ENCODE data around the gene CIAO3.
A peak's percentile ranks its signal among the peaks of the same experiment; 100 is the strongest.

The CIAO3 gene

DNA sequence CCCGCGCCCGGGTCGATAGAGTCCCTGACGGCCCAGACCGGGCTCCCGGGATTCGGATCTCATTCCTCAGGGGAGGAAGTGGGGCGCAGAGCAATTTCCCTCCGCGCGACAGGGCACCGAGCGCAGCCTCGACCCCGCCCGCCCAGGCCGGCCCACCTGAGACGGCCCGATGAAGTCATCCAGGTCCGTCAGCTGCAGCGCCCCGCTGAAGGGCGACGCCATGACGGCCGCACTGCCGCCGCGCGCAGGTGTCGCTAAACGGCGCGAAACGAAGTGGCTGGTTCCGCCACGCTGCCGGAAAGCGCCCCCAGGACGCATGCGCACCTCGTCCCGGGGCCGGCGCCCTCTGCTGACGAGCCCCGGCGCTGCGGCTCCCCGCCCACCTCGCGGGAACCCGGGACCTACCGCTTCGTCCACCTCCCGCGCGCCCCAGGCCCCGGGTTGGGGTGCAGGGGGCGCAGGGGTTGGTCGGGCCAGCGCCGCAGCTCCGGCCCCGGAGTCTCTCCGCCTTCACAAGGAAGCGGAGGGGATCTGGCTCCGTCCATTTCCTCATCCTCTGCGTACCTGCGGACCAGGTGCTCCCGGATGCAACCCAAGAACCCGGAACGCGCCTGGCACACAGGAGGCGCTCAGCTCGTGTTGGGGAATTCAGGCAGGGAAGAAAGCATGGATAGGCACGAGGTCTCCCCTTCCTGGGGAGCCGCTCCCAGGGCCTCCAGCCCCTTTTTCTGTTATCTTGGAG is at the start of gene CIAO3:
CIAO3 (minus strand) TSS at position 234 of the 742 bp plus-strand sequence; CDS start at position 222, 12 bp downstream.
- DNase-seq (ENCODE audit: low read depth, low spot score), result no peak

DNA sequence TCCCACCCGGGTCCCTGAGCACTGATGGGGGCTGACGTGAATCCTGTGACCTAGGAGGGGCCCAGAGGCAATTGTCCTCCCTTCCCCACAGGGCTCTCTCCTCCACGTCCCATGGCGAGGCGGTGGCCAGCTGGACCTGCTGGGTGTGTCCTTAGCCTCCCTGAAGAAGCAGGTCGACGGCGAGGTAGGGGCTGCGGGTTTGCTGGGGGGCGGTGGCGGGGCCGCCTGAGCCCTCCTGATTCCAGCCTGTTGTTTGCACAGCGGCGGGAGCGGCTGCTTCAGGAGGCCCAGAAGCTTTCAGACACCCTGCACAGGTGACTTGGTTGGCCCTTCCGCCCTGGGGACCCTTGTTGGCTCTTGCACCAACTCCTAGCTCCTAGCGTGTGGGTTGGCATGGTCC is 49.3 kb upstream of the CIAO3 start:
- DNase-seq (ENCODE audit: low read depth, low spot score), result no peak

DNA sequence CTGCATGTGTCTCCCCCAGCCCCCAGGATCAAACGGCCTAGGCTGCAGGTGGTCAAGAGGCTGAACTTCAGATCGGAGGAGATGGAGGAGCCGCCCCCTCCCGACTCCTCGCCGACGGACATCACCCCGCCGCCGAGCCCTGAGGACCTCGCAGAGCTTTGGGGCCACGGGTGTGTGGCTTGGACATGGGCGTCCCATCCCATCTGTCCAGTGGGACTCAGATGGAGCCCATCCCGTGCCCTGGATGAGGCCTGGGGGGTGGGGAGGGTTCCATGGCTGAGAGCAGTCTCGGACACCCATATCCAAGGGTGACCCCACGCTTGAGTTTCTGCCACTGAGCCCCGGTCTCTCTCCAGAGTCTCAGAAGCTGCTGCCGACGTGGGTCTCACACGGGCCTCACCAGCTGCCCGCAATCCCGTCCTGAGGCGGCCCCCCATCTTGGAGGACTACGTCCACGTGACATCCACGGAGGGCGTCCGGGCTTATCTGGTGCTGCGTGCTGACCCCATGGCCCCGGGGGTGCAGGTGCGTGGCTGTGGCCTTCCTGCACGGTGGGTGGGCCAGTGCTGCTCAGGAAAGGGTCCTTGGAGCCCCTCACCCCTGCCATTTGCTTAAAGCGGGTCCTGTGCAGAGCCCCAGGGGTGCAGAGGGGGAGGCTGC is 48.5 kb upstream of the CIAO3 start:
- DNase-seq (ENCODE audit: low read depth, low spot score), result no peak

DNA sequence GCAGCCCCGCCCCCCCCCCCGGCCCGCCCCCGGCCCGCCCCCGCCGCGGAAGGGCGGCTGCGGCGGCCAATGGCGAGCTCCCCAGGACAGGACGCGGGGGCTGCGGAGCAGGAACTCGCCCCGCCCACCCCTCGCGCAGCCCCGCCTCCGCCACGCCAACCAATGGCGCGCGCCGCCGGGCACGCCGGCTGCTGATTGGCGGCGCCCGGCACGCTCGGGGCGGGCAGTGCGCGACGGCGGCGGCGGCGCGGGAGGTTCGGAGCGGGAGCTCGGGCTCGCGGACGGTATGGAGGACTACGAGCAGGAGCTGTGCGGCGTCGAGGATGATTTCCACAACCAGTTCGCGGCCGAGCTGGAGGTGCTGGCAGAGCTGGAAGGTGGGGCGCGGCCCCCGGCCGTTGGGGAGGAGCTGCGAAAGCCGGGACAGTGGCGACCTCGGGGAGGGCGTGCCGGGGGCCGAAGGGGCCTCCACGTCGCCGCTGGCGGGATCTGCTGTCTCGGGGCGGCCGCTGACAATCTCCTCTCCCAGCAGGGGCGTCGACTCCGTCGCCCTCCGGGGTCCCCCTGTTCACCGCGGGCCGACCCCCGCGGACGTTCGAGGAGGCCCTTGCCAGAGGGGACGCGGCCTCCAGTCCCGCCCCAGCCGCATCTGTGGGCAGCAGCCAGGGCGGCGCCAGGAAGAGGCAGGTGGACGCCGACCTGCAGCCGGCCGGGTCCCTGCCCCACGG is 47.8 kb upstream of the CIAO3 start, which contains the start of gene CHTF18:
CHTF18 (plus strand) TSS at position 222 of the 728 bp plus-strand sequence; CDS start at position 287, 65 bp downstream.
- DNase-seq (ENCODE audit: low read depth, low spot score), result peak; percentile 28

DNA sequence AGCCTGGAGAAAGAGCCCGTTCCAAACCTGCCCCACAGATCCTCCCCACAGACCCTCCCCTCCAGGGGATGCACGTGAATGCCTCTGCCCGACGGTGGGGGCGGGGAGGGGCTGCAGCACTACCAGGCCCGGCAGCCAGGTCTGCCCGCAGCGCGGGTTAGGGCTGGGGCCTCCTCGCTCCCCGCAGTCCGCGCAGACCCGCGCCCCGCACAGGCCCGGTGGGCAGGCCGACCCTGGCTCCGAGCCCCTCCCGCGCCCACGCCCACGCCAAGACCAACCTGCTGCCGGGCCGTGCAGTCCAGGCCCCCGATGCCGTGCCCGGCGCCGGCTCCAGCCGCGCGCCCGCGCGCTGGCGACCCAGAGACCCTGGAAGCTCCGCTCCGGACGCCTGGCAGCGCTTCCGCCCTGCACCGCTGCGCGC is 47.2 kb upstream of the CIAO3 start, which contains the start of gene RPUSD1:
RPUSD1 (minus strand) TSS at position 404 of the 421 bp plus-strand sequence. CDS start 644 bp downstream, outside the sequence.
- no peak for DNase-seq (ENCODE audit: low read depth, low spot score)

DNA sequence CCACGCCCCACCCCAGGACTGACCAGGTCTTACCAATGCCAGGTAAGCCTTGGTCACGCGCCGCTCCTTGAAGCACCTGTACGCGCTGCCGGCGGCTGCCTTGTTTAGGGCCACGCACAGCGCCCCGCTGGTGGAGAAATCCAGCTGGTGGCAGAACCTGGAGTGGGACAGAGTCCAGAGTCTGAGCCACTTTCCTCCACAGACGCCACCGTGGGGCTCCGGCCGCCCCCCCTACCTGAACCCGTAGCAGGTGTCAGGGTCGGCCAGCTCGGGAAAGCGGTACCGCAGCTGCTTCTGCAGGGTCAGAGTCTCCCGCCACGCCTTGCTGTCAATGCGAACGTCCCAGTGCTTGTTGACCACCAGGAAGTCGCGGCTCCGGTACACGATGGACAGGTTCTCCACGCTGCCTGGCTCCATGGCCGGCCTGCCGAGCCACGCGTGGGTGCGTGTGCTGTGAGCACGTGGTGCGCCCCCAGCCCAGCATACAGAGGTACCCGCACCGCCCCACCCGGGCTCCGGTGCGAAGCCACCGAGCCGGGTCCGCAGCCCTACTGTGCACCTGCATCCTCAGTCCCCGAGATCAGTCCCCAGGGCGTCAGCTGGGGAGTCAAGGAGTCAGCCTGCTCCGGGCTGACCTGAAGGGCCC is 46.6 kb upstream of the CIAO3 start:
- DNase-seq (ENCODE audit: low read depth, low spot score), result no peak

DNA sequence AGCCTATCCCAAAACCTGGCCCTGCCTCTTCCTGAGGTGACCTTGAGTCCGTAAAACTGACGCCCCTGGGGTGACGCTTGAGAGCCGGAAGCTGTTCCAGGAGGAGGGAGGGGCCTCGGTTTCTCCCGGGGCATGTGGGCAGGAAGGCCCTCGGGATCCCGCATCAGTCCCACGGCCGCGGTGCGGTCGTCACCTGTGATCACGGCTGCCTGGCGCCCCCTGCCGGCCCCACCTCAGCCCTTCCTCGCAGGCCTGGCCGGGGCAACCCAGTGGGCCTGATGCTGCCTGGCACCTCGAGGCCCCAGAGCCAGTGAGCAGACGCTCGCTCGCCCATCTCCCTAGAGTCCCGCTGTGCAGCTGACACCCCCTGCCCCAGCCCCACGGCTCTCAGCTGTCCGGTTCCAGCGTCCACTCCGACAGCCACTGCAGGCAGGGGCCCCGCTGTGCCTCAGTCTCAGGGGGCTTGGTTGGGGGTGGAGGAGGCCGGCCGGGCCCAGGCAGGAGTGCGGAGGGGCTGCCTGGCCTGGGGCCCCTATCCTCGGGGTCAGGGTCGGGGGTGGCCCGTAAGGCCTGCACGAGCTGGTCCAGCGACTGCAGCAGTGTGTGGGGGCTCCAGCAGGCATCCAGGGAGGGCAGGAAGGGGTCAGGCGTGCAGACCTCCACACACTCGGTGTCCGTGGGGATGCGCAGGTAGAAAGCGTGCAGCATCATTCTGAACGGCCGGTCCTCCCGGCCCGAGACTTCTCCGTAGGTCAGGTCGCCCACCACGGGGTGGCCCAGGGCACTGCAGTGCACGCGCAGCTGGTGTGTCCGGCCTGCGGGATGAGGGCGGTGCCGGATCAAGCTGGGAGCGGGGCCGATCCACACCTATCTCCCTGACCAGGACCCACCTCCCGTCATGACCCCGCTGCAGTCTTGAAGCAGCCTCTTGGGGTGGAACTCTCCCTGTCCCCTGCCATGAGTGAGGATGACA is 45.1 kb upstream of the CIAO3 start:
- peak; percentile 33 for DNase-seq (ENCODE audit: low read depth, low spot score)

DNA sequence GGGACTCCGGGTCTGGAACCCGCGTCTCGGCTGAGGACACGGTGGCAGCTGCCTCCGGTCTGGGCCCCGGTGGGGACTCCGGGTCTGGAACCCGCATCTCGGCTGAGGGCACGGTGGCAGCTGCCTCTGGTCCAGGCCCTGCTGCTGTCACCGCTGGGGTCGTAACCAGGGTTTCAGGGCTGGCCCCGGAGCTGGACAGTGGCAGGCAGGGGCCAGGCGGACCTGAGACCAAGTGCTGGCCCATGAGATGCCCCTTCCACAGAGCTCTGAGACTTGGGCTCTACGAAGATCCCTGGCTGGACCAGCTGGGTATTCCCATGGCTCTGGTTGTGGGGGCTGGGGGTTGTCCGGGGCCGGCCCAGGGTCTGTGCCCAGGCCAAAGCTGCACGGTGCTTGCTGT is 43.6 kb upstream of the CIAO3 start:
- no peak for DNase-seq (ENCODE audit: low read depth, low spot score)

DNA sequence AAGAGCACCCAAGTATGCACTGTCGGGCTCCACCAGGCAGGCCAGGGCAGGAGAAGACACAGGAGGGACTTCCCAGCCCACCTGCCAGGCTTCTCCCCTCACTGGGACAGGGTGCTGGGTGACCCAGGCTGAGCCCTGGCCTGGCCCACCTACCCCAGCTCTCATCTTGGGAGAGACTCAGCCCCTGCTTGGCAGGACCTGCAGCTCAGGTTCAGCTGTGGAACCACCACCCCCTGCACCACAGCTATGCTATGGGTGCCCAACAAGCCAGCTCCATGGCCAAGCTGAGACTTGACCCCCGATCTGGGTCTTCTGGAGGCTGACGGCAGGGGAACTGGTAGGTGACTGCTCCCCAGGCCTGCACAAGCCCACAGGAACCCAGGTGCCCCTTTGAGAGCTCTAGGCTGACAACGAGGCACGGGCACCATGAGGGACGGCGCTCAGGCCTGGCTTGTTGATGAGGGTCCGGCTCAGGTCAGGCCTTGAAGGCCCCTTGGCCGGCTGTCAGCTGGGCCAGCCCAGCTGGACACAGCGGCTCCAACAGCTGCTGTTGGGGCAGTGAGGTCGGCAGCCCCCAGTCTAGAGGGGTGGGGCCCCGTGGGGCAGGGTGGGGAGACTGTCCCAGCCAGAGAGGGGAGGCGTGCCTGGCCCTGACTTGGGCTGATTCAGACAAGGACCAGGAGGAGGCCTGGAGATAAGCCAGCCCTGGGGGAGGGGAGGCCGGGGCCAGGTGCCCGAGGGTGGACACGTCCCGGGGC is 42.8 kb upstream of the CIAO3 start:
- no peak for DNase-seq (ENCODE audit: low read depth, low spot score)

DNA sequence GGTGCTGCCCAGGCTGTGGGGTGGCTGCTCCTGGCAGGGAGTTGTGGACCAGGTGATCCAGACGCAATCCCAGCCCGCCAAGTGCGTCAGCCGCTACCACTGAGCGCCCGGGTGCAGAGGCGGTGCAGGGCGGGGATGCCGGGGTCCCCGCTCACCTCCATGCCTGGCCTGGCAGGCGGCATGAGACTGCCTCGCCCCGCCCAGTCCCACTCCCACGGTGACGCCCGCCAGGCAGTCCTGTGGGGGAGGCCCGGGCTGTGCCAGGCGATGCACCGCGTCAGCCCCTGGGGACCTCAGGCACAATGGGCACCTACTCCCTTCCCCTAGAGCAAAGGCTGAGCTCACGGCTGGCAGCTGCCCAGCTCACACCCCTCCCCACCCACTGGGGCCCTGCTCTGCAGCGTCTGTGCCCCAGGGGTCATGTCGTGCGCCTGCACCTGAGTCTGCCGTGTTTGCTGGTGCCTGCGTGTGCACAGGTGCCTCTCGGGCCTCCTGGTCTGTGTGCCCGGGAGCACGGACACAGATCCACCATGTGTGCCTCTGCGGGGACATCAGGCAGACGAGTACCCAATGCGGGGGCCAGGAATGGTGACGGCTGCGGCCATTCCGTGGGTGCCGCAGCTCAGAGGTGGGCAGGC is 42.1 kb upstream of the CIAO3 start:
- DNase-seq (ENCODE audit: low read depth, low spot score), result no peak

DNA sequence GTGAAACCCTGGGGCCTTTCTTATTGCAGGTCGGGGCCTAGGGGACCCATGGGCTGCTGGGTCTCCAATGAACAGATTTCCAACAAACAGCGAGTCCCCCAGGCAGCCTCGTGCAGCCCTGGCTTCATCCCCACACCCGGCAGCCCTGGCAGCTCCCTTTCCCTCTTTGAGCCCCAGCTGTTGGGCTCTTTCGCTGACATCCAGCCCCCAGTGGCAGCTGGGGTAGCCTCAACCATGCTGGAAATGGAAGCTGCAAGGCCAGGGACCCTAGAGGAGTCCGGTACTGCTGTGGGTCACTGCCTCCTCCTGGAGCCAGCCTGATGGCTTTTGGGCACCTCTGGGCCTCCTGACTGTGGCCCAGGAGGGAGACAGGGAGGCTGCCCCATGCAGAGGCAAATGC is 41.5 kb upstream of the CIAO3 start:
- no peak for DNase-seq (ENCODE audit: low read depth, low spot score)

DNA sequence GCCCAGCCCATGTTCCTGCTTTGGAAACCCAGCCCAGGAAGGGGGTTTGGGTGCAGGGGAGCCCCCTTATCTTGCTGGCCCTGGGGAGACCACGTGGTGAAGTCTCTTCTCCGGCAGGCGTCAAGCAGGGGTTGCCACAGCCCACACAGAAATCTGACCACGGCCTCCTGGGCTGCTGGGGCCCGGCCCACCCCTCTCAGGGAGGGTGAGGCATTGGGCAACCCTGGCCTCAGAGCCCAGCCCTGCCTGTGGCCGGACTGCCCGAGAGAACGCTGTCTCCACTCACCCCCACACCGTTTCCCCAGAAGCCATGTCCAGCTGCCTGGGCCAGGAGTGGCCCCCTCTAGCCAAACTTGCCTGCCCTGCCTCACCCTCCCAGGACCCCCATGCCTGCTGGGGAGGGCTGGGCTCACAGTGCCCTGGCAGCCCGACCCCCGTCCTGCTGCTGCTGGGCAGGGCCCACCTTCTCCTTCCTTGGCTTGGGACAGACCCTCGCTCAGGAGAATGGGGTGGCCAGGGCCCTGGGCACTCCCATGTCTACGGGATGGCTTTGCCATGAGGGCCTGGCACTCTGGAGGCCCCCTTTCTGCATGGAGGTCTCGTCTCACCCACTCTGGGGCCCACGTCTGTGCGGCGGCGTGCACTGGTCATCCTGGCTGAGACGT is 40.7 kb upstream of the CIAO3 start:
- DNase-seq (ENCODE audit: low read depth, low spot score), result no peak

DNA sequence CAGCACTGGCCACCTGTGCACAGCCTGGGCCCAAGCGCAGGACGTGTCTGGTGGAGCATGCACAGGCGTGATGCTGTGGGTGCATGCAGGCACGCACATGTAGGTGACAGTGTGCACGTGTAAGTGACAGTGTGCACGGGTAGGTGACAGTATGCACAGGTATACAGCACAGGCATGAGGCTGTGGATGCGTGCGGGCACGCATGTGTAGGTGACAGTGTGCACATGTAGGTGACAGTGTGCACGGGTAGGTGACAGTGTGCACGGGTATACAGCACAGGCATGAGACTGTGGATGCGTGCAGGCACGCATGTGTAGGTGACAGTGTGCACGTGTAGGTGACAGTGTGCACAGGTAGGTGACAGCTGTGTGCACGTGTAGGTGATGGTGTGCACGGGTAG is 39.5 kb upstream of the CIAO3 start:
- DNase-seq (ENCODE audit: low read depth, low spot score), result no peak

DNA sequence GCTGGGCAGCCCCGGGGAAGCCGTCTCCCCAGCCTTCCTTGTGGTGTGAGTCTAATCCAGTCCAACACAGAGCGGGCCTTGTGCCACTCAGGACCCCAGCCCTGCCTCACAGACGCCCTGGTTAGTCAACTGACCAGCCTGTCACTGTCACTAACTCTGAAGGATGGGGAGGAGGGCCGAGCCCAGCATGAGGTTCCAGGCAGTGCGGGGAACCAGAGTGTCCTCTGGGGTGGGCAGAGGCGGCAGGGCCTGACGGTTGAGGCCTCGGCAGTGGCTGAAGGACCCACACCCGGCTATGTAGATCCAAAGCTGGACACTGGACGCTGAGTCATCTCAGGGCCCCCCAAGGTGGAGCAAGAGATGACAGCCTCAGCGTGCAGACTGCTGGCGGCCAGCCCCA is 38.8 kb upstream of the CIAO3 start:
- DNase-seq (ENCODE audit: low read depth, low spot score), result no peak

DNA sequence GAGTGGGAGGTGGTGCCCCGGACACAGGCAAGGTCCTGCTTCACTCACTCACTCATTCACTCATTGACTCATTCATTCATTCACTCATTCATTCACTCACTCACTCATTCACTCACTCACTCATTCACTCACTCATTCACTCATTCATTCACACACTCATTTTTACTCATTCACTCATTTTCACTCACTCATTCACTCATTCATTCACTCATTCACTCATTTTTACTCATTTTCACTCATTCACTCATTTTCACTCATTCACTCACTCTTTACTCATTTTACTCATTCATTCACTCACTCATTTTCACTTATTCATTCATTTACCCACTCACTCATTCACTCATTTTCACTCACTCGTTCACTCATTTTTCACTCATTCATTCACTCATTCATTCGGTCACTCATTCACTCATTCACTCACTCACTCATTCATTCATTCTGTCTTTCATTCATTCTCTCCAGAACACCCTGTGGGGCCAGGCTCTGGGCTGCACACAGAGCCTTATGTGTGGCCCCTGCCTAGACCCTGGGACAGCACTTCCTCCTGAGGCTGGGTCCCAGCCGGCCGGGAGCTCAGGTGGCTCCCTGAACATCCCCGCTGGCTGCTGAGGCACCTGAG is 38.2 kb upstream of the CIAO3 start:
- DNase-seq (ENCODE audit: low read depth, low spot score), result no peak

DNA sequence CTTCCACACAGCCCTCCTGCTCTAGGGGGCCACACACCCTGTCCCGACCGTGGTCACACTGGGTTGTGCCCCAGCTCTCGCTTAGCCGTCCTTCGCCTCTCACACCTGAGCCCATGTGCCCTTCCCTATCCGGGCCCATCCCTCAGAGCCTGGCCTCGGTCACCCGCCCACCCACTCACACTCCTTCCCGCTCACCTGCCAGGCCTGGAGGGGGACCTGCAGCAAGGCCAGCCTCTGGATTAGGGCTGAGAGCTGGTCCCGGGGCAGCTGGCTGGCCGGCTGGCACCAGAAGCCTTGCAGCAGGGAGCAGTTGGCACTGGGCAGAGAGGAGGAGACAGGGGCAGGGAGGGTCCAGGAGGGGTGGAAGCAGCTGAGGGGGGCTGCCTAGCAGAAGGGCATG is 37.6 kb upstream of the CIAO3 start:
- no peak for DNase-seq (ENCODE audit: low read depth, low spot score)

DNA sequence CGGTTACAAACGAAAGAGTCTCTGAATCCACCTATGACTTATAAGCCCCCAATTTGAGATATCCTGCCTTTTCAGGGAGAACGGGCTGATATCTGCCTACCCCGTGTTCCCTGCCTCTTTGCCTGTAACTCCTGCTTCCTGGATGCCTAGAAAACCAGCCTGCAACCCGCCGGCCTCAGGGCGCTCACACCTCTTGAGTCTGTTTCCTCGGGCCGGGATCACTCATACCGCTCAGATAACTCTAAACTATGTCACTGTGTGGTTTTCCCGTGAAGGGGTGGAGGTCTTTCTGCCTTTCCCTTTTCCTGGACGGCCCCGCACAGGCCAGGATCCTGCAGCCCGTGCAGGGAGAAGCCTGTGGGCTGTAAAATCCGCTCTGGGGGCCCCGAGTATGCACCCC is 37.0 kb upstream of the CIAO3 start:
- DNase-seq (ENCODE audit: low read depth, low spot score), result no peak

DNA sequence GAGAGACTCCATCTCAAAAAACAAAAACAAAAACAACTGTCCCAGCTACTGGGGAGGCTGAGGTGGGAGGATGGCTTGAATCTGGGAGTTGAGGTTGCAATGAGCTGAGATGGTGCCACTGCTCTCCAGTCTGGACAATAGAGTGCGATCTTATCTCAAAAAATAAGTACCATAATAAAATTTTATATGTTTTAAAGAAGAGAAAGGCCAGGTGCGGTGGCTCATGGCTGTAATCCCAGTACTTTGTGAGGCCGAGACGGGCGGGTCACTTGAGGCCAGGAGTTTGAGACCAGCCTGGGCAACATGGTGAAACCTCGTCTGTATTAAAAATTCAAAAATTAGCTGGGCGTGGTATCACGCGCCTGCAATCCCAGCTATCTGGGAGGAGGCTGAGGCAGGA is 36.0 kb upstream of the CIAO3 start:
- no peak for DNase-seq (ENCODE audit: low read depth, low spot score)
